Fibroblast of villous mesenchyme (primary cell): Measurements from ENCODE around the gene ECE1. TPM values are rescaled to one million over a fixed set of nuclear protein-coding genes. Genes with fewer than 3 reads are reported as not detected.
A peak's percentile ranks its signal among the peaks of the same experiment; 100 is the strongest.

Experiments used
- DNase-seq: peaks from one replicate; pipeline ENCODE4 v3.0.0-alpha.2; 2010; ENCODE audit warnings: low read depth
- H3K4me3 ChIP-seq: 2 replicates; pipeline ENCODE4 v1.5.1; 2011; ENCODE audit warnings: low read depth, mild to moderate bottlenecking, low read length
- CTCF ChIP-seq: IDR thresholded peaks from 2 replicates; pipeline ENCODE4 v1.5.1; 2012; ENCODE audit warnings: low read depth, mild to moderate bottlenecking, low read length; ENCODE audit not compliant: insufficient read depth
- total RNA-seq: library from RNA; depleted of rRNA; stranded (reverse); fragments of >200 nt; gene quantifications from 2 replicates; pipeline ENCODE4 v1.2.3, GENCODE V29; 2012

Gene ECE1
- total RNA-seq, 1 donor = 127 TPM

GRCh38 chr1:21266119-21266774 lies 24.0 kb downstream of the ECE1 start:
- no peak for DNase-seq
- no peak for TF ChIP-seq CTCF

GRCh38 chr1:21265644-21266043 lies 24.6 kb downstream of the ECE1 start:
- H3K4me3 ChIP-seq = no peak overlapping the region
- no peak for DNase-seq
- no peak for TF ChIP-seq CTCF

More at GRCh38 chr1:21266119-21266774, 24.0 kb downstream of the ECE1 start:
- H3K4me3 ChIP-seq = no peak overlapping the region

- H3K4me3 ChIP-seq = no peak overlapping the region
- peak; percentile 55 for DNase-seq
- no peak for TF ChIP-seq CTCF
Measured at GRCh38 chr1:21264898-21265297, 25.4 kb downstream of the ECE1 start.

DNA sequence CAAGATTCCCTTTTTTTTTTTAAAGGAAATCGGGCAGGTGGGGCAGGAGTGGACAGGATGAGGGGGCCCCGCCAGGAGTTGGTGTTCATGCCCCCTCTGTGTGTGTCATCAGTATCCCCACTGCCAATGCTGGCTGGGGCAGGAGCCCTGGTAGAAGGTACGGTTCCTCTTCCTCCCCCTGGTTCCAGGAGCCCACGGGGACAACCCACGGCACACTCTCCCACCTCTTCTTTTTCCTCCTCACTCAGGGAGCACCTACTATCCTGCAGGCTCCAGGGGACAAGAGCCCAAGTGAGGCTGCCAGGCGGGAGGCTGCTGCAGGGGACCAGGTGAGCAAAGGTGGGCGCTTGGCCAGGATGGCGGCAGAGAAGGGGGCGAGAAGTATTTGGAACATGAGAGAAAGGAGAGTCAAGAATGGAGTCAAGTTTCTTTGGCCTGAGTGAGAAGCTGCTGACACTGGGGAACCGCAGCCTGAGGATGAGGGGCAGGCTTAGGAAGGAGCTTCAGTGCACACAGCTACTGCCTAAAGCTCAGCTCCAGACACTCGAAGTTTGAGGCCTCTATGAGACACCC lies 26.5 kb downstream of the ECE1 start:
- no peak for TF ChIP-seq CTCF
- DNase-seq = no peak
- no peak overlapping the region for H3K4me3 ChIP-seq

GRCh38 chr1:21263052-21263429 lies 27.2 kb downstream of the ECE1 start:
- TF ChIP-seq CTCF = no peak
- H3K4me3 ChIP-seq = no peak overlapping the region
- no peak for DNase-seq

DNA sequence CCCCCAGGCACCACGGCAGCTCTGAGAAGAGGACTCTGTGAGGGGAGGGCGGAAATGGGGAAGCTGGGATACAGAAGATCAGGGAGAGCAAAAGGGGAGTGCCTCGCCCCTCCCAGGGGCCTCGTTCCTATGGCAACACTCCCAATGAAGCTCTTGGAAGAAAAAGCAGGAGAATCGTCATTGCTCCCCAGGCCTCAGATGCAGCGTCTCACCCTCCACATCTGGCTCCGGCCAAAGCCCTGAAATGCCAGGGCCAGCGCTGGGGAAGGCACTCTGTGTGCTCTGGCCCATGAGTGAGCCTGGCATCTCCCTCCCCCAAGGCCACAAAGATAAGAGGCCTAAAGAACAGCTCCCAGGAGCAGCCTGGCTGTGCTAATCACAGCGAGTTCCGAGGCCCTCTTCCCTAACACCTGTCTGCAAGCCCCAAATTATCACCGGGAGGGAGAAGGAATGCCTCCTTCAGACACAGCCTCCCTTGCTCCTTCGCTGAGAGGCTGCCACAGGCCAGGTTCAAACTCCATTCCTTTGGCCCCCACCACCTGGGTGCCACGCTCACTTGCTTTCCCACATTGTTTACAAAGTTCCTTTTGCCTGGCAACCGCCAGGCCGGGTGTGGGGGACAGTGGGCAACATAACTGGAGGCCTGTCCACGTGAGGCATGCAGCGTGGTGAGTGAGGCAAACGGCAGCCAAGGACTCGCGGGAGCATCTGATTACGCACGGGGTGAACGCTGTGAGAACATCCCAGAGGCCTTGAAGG lies 27.8 kb downstream of the ECE1 start:
- no peak for TF ChIP-seq CTCF
- peak overlapping the region; percentile 8 for H3K4me3 ChIP-seq
- peak; percentile 97 for DNase-seq
